Brain microvascular endothelial cell (primary cell): ENCODE results near the gene CRYAA.

Experiments
- DNase-seq: peaks from one replicate; pipeline ENCODE4 v3.0.0-alpha.2; 2020
- H3K27ac ChIP-seq: fragments of 250-450 bp; sonication (Bioruptor Pico); 2 replicates; pipeline ENCODE4 v1.5.1; 2020; ENCODE audit warnings: mild to moderate bottlenecking, moderate library complexity
- H3K27me3 ChIP-seq: fragments of 250-450 bp; sonication (Bioruptor Pico); replicated peaks from 2 replicates; pipeline ENCODE4 v1.5.1; 2020; ENCODE audit warnings: mild to moderate bottlenecking
- H3K36me3 ChIP-seq: fragments of 250-450 bp; sonication (Bioruptor Pico); replicated peaks from 2 replicates; pipeline ENCODE4 v1.5.1; 2020; ENCODE audit warnings: mild to moderate bottlenecking
- H3K4me3 ChIP-seq: 2 replicates; pipeline ENCODE4 v1.5.1; 2011; ENCODE audit warnings: low read depth, mild to moderate bottlenecking, control low read depth, low read length, moderate library complexity
- in situ Hi-C: cut with HindIII; loops from 2 replicates; pipeline ENCODE4 v1.10.0; 2017; ENCODE audit warnings: low sequenced_read_pairs, low pct_ligation_motif_present
- TF ChIP-seq, protein P1 (sequence below): IDR thresholded peaks from 2 replicates; pipeline ENCODE4 v1.5.1; 2011; ENCODE audit warnings: low read depth, mild to moderate bottlenecking, moderate library complexity, low read length, control low read depth, inconsistent platforms; ENCODE audit errors: missing control alignments

The CRYAA gene

GRCh38 chr21:43191521-43191920 is 22.7 kb downstream of the CRYAA start:
- no peak for DNase-seq
- TF ChIP-seq, protein P1, sequence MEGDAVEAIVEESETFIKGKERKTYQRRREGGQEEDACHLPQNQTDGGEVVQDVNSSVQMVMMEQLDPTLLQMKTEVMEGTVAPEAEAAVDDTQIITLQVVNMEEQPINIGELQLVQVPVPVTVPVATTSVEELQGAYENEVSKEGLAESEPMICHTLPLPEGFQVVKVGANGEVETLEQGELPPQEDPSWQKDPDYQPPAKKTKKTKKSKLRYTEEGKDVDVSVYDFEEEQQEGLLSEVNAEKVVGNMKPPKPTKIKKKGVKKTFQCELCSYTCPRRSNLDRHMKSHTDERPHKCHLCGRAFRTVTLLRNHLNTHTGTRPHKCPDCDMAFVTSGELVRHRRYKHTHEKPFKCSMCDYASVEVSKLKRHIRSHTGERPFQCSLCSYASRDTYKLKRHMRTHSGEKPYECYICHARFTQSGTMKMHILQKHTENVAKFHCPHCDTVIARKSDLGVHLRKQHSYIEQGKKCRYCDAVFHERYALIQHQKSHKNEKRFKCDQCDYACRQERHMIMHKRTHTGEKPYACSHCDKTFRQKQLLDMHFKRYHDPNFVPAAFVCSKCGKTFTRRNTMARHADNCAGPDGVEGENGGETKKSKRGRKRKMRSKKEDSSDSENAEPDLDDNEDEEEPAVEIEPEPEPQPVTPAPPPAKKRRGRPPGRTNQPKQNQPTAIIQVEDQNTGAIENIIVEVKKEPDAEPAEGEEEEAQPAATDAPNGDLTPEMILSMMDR: no peak
- in situ Hi-C loops: no loop called here
- Histone ChIP-seq H3K4me3 (no peak overlapping the region), H3K27me3 (no peaks in the 10 kb centered on the region), H3K36me3 (no peaks in the 10 kb centered on the region), H3K27ac (no peak overlapping the region)

GRCh38 chr21:43191971-43192370 is 23.2 kb downstream of the CRYAA start:
- Histone ChIP-seq H3K36me3 (no peaks in the 10 kb centered on the region), H3K27me3 (no peaks in the 10 kb centered on the region), H3K27ac (no peak overlapping the region), H3K4me3 (no peak overlapping the region)
- DNase-seq: no peak
- TF ChIP-seq, protein P1: no peak
- in situ Hi-C loops: no loop called here

DNA sequence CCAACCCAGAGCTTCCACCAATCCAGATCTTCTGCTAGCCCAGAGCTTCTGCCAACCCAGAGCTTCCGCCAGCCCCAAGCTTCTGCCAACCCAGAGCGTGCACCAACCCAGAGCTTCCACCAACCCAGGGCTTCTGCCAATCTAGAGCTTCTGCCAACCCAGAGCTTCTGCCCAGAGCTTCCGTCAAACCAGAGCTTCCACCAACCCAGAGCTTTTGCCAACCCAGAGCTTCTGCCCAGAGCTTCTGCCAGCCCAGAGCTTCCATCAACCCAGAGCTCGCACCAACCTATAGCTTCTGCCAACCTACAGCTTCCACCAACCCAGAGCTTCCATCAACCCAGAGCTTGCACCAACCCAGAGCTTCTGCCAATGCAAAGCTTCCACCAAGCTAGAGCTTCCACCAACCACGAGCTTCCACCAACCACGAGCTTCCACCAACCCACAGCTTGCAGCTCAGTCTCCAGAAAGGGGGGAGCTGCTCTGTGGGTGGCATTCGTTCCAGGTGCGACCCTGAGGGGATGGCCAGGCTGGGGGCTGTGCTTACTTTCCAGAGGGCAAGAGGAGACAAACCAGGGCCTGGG is 23.8 kb downstream of the CRYAA start:
- DNase-seq: no peak
- in situ Hi-C loops: no loop called here

GRCh38 chr21:43193088-43193650 is 24.4 kb downstream of the CRYAA start:
- TF ChIP-seq, protein P1: no peak

More for the DNA sequence above, 23.8 kb downstream of the CRYAA start:
- Histone ChIP-seq H3K27me3 (no peaks in the 10 kb centered on the region), H3K36me3 (no peaks in the 10 kb centered on the region), H3K4me3 (no peak overlapping the region), H3K27ac (no peak overlapping the region)
- TF ChIP-seq, protein P1: no peak

DNA sequence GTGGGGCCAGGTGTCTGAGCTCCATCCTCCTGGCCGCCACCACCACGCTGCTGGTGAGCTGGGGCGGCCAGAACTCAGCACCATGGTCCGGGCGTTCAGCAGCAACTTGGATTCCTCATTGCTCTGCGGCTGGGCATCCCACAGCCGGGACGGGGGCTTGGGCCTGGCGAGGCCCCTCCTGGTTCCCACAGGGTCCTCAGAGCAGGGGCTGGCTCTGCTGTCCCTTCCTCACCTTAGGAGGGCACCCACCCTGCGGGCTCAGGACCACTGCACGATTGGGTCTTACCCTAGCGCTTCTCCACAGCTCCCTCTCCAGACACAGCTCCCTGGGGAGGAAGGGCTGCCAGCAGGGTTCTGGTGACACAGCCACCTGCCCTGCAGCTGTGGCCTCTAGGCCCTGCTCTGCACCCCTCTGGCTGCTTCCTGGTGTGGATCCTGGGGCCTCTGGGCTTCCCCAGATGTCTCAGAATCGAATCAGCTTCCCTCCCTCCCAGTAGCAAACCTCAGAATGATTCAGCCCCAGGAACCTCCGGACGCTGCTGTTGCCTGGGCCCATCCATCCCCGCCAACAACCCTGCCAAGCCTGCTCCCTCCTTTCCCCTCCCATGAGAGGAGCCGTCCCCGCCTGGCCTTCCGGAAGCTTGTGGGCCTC is 25.0 kb downstream of the CRYAA start:
- no peaks in the 10 kb centered on the region for H3K27me3 ChIP-seq
- in situ Hi-C loops: no loop called here
- H3K4me3 ChIP-seq: no peak overlapping the region
- peak overlapping the region; percentile 74 for H3K27ac ChIP-seq
- no peaks in the 10 kb centered on the region for H3K36me3 ChIP-seq
- TF ChIP-seq, protein P1: no peak
- DNase-seq: peak; percentile 89

More at GRCh38 chr21:43193088-43193650, 24.4 kb downstream of the CRYAA start:
- Histone ChIP-seq H3K27ac (peak overlapping the region; percentile 74), H3K4me3 (no peak overlapping the region), H3K27me3 (no peaks in the 10 kb centered on the region), H3K36me3 (no peaks in the 10 kb centered on the region)
- in situ Hi-C loops: no loop called here
- no peak for DNase-seq
